ENCODE results near the gene POLR3B.
"Not testable (repeated sequence)": the region's sequence is repeated elsewhere in the genome, so short reads cannot be mapped to it uniquely, and the experiment has no call there.

The POLR3B gene

DNA sequence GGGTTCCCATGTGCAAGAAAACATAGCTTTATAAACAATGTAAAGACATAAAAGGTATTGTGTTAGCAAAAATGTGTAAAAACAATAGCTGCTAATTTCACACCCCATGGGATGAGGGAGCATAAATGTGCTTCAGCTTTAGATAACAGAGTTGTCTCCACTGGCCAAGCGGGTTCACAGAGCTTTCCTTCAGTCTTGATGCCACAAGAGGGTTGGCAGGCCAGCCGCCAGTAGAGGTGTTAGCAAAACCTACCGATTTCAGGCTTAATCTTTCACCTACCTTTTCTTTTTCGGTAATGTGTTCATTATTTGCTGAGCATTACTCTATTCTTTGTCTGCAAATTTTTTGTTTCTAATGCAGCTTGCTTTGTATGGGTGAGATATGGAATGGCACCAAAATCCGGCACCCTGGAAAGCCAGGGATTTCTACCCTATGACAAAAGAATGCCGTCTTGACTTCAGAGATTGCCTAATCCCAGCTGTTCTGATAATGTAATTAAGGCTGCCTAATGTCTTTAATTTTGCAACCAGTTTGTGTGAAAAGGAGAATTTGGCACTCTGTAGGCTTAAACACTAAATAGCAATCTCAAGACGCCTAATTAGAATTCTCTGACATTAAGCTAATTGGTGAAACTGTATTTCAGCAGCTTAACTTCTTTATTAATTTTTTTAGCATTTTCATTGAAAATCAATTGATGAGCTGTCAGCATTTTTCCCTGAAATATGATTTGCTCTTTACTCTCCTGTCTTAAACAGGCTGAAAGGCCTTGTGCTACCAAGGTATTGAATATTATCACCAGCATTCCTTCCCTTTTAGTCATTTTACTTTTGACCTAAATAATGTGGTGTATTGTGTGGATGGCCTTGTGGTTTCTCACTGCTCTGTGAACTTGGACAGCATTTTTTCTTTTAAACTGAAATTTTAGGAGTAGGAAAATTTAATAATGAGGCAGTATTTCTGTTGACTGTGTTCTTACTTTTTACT lies 60.7 kb downstream of the POLR3B start:
- no peak for DNase-seq

GRCh38 chr12:106418970-106419369 lies 61.4 kb downstream of the POLR3B start:
- no peak for DNase-seq

DNA sequence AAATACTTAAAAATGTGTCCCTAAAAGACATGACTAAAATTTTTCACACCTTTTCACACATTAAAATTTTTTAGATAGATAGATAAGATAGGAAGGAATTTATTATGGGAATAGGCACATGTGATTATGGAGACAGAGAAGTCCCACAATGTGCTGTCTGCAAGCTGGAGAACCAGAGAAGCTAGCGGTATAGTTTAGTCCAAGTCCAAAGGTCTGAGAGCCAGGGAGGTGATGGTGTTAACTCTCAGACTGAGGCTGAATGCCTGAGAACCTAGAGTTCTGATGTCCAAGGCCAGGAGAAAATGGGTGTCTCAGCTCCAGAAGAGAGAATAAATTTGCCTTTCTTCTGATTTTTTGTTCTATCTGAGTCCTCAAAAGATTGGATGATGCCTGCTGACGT lies 65.7 kb downstream of the POLR3B start:
- no peak for DNase-seq

DNA sequence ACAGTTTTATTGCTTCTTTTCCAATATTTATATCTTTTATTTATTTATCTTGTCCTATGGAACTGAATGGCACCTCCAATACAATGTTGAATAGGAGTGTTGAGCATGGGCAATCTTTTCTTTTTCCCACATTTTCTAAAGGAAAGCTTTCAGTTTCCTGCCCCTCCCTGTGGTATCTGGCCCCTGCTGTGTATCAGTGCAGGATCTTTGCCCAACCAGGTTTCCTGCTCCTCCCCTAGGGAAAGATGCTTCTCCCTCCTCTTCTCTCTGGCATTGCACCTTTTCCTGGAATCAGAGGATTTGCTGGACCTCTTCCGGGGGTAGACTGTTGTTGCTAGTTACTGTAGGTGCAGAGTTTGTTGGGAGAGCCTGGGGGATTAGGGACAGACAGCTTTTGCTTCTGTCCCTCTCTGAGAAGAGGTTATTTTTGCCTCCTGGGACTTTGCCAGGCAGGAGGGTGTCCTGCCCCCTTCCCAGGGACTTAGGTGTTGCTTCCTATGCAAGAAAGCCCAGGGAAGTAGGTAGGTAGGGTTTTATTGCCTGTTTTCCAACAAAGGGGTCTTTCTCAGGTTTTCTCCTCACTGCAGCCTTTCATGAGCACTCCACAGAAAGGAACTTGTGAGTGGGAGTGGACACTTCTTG lies 67.6 kb downstream of the POLR3B start:
- no peak for DNase-seq

DNA sequence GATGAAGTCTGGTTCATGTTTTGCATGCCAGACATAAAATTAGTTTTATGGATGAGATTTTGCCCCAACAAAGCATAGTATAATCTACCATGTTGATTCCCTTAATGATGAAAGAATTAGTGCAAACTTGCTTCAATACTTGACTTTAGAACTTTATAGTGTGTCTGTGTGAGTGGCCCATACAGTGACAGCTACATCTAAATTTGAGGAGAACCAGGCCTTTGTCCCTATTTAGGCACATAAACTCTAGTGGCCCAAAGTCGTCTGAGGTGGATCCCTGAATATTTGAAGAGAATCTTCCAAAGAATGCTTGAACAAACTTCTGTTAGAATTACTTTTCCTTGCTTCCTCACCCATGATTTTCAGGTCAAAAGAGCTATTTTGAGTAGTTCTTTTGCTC lies 70.4 kb downstream of the POLR3B start:
- no peak for DNase-seq

DNA sequence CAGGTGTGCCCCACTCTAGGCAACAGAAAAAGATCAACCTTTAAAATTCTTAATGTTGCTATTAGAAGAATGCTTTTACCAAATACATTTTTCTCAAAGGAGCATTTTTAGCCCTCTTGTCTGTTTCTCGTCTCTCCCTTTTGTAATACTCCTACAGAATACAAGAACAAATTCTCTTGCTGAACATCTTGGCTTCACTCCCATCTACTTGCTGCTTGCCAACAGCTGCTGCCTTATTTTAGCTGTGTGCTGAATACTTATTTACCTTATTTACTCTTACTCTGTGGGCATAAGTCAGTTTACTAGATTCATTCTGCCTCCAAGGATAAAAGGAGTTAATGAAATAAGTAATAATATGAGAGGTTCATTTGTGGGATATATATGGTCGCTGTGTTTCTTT lies 70.8 kb downstream of the POLR3B start:
- no peak for DNase-seq

DNA sequence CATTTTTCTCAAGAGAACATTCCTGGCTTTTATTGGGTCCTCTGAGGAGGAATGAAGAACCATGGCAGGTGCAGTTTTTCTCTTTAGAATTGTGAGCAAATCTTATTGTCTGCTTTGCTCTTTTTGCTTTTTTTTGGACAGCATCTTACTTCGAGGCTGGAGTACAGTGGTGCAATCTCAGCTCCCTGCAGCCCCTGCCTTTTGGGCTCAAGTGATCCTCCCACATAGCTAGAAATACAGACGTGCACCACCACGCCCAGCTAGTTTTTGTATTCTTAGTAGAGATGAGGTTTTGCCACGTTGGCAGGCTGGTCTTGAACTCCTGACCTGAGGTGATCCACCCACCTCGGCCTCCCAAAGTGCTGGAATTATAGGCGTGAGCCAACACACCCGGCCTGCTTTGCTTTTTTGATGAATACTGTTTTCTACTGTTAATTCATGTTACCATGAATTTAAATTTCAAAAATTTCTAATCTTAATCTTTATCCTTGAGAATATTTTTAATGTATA lies 71.5 kb downstream of the POLR3B start:
- no peak for DNase-seq

- DNase-seq = no peak
Observed at GRCh38 chr12:106429636-106430035, 72.1 kb downstream of the POLR3B start.

DNA sequence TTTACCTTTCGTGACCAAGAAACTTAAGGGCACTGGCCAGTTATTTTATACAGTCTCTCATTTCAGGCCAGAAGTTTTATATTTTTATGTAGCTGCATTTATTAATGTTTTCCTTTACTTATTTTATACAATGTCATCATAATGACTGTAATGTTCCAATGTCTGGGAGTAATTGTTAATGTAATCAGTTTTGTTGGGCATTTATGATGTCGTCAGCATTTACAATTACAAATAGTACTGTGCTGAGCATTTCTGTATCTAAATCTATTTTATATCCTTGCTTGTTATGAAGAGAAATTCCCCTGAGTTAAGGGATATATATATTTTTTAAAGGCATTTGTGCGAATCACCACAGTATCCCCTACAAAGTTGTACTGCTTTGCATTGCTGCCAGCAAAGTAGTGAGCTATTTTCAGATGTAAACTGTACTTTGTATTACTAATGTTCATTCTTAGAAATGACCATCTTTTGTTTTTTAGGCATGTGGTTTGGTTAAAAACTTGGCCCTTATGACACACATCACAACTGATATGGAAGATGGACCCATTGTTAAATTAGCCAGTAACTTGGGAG lies 74.4 kb downstream of the POLR3B start:
- no peak for DNase-seq

DNA sequence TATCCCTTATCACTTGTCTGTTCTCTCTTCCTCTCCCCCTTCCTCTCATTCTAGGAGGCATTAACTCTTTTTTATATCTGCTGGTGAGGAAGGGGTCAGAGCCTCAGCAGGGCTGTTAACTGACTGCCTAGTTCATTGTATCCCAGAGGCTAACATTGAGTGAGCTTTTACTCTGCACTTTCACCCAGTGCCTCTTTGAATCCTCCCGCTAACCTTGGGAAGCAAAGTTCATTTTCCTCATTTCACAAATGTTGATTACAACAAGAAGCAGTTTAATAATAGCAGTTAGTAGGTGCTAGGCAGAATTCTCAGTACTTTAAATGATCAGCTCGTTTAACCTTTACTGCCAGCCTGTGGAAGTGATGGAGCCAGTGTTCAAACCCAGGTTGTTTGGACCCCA lies 75.5 kb downstream of the POLR3B start:
- no peak for DNase-seq

- no peak for DNase-seq
Observed at GRCh38 chr12:106434526-106434925, 77.0 kb downstream of the POLR3B start.

GRCh38 chr12:106436164-106436563 lies 78.6 kb downstream of the POLR3B start:
- DNase-seq = no peak

- no peak for DNase-seq
Observed at GRCh38 chr12:106442575-106442974, 85.0 kb downstream of the POLR3B start.

DNA sequence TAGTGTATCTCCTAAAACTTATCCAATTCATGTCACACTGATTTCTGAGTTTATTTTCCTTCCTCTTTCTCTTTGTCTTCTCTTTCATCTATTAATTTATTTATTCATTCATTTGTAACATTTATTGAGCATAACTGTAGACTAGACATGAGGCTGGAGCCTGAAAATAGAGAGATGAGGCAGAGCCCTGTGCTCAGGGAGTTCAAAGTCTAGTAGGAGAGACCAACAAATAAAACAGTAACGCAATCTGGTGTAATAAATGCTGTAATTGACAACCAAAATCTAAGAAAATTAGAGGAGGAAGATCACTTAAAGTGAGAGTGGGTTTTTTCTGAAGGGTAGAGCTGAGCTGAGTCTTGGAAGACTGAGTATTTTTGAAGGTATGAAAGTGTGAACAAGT lies 87.5 kb downstream of the POLR3B start:
- DNase-seq = no peak

DNA sequence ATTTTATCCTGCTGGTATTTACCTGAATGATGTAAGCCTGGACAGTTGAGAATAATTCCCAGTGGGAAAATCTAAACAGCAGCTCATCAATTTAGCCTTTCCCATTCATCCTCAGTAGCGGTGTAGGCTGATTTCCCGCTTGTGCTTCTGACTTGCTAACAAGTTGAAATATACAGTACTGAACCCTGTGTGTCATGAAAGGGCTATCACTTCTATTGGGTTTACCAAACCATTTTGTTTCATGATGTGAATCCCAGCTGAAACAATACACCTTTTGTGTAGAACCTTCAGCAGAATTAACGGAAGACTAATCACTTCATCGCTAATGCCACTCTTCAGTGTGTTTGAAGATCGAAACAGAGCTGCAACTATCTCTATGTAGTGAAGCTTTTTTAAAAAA lies 88.4 kb downstream of the POLR3B start:
- no peak for DNase-seq

GRCh38 chr12:106446419-106447092 lies 89.0 kb downstream of the POLR3B start:
- no peak for DNase-seq

DNA sequence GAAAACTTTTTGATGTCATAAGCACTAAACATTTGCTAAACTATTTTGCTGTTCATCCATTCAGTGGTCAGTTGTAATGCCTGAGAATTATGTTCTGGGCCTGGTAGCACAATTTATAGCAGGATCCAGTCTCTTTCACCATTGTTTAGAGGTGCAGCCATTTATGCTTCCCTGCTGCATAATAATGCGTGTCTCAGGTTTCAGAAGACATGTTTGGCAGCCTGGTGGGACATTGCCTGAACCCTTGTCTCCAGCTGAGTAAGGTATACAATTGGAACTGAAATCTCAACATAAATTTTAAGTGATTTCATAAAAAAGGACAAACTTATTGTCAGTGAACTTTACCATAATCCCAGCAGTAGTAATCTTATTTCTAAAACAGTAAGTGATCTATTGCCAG lies 94.8 kb downstream of the POLR3B start:
- no peak for DNase-seq

DNA sequence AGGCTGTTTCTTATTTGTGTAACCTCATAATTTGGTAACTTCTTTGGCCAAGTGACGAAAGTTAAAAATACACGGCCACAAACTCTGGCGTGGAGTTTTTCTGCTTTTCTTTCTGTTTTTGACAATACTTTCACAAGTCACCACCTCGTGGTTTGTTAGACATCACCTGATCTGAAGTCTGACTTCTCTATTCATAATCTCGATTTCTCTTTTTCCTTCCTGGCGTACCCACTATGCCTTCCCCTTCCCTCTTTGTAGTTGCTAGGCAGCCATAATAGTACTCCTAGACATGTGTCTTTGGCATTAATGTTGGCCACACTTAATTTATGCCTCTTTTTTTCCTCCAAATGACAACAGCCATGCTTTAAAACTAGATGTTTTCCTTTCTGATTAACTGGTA lies 97.6 kb downstream of the POLR3B start:
- DNase-seq = no peak

- DNase-seq = no peak
Observed at GRCh38 chr12:106459124-106459523, 101.6 kb downstream of the POLR3B start.

GRCh38 chr12:106459534-106459933 lies 102.0 kb downstream of the POLR3B start:
- DNase-seq = no peak

- DNase-seq = no peak
Observed at GRCh38 chr12:106461730-106462129, 104.2 kb downstream of the POLR3B start.

- DNase-seq = not testable (repeated sequence)
Observed at GRCh38 chr12:106465605-106466004, 108.1 kb downstream of the POLR3B start.

DNA sequence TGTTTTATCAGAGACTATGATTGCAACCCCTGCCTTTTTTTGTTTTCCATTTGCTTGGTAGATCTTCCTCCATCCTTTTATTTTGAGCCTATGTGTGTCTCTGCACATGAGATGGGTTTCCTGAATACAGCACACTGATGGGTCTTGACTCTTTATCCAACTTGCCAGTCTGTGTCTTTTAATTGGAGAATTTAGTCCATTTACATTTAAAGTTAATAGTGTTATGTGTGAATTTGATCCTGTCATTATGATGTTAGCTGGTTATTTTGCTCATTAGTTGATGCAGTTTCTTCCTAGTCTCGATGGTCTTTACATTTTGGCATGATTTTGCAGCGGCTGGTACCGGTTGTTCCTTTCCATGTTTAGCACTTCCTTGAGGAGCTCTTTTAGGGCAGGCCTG lies 118.1 kb downstream of the POLR3B start:
- not testable (repeated sequence) for DNase-seq
